Measurements from ENCODE around the gene RAP1GDS1. TPM values are rescaled to one million over a fixed set of nuclear protein-coding genes. Genes with fewer than 3 reads are reported as not detected.
"Not testable (repeated sequence)": the region's sequence is repeated elsewhere in the genome, so short reads cannot be mapped to it uniquely, and the experiment has no call there.

The RAP1GDS1 gene
- polyA plus RNA-seq, 1 experiment = 74.6 TPM

GRCh38 chr4:98470366-98470765 lies 209.2 kb downstream of the RAP1GDS1 start:
- no peaks in the 10 kb centered on the region for H3K27me3 ChIP-seq (ENCODE audit: control insufficient read depth, insufficient read depth, low read length)
- CTCF ChIA-PET = interaction anchor here (0.6 to 0.7 kb wide), 2 partner anchors 80 to 175 kb away, joined by 3 to 4 read pairs; no protein-coding TSS in a partner anchor

DNA sequence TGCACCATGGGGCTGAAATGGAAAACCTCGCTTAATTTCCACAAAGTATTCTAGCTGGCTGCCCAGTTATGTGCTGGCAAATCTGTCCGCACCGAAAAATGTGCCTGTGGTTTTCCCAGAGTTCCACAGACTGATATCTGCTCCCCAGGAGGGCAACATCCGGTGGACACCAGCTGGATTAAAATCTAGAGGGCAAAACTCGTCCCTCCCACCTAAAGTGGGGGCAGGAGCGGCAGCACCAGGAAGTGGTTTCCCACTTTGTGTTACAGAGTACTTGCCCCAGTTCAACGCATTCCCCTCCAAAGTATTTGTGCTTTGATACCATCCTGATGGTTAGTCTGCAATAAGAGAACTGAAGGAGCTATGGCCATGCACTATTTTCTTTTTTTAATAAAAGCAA lies 209.6 kb downstream of the RAP1GDS1 start:
- Histone ChIP-seq H3K9me3 (ENCODE audit: control insufficient read depth, insufficient read depth, low read length) (0 out of 2 replicates have a peak, but pooled peaks cover 3% of the 10 kb centered on the region), H3K4me3 (ENCODE audit: low read depth, low read length) (no peak overlapping the region), H3K27ac (ENCODE audit: low read depth, low read length) (no peak overlapping the region), H3K27me3 (ENCODE audit: control insufficient read depth, insufficient read depth, low read length) (no peaks in the 10 kb centered on the region)
- ChIA-PET POLR2A (no interaction called here), CTCF (interaction anchor here (0.5 to 1.1 kb wide), 4 partner anchors 79 to 188 kb away, joined by 3 to 4 read pairs (median 3); partner anchors contain the start of gene TSPAN5)
- DNase-seq (ENCODE audit: low read depth, low spot score) = no peak
- TF ChIP-seq, protein P1, sequence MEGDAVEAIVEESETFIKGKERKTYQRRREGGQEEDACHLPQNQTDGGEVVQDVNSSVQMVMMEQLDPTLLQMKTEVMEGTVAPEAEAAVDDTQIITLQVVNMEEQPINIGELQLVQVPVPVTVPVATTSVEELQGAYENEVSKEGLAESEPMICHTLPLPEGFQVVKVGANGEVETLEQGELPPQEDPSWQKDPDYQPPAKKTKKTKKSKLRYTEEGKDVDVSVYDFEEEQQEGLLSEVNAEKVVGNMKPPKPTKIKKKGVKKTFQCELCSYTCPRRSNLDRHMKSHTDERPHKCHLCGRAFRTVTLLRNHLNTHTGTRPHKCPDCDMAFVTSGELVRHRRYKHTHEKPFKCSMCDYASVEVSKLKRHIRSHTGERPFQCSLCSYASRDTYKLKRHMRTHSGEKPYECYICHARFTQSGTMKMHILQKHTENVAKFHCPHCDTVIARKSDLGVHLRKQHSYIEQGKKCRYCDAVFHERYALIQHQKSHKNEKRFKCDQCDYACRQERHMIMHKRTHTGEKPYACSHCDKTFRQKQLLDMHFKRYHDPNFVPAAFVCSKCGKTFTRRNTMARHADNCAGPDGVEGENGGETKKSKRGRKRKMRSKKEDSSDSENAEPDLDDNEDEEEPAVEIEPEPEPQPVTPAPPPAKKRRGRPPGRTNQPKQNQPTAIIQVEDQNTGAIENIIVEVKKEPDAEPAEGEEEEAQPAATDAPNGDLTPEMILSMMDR (IDR thresholded peaks at IDR 0.05; ENCODE audit: low read depth, low read length) = no peak

More at GRCh38 chr4:98470366-98470765, 209.2 kb downstream of the RAP1GDS1 start:
- no peak for DNase-seq (ENCODE audit: low read depth, low spot score)
- POLR2A ChIA-PET = no interaction called here
- TF ChIP-seq, protein P1 (IDR thresholded peaks at IDR 0.05; ENCODE audit: low read depth, low read length) = no peak
- Histone ChIP-seq H3K9me3 (ENCODE audit: control insufficient read depth, insufficient read depth, low read length) (0 out of 2 replicates have a peak, but pooled peaks cover 3% of the 10 kb centered on the region), H3K27ac (ENCODE audit: low read depth, low read length) (no peak overlapping the region), H3K4me3 (ENCODE audit: low read depth, low read length) (no peak overlapping the region)

- POLR2A ChIA-PET = no interaction called here
- no peak overlapping the region for H3K4me3 ChIP-seq (ENCODE audit: low read depth, low read length)
- TF ChIP-seq, protein P1 (IDR thresholded peaks at IDR 0.05; ENCODE audit: low read depth, low read length) = no peak
- no peak overlapping the region for H3K27ac ChIP-seq (ENCODE audit: low read depth, low read length)
- H3K9me3 ChIP-seq (ENCODE audit: control insufficient read depth, insufficient read depth, low read length) = 0 out of 2 replicates have a peak, but pooled peaks cover 3% of the 10 kb centered on the region
- CTCF ChIA-PET = no interaction called here
- DNase-seq (ENCODE audit: low read depth, low spot score) = no peak
- H3K27me3 ChIP-seq (ENCODE audit: control insufficient read depth, insufficient read depth, low read length) = no peaks in the 10 kb centered on the region
Measured at GRCh38 chr4:98473046-98473445, 211.9 kb downstream of the RAP1GDS1 start.

- Histone ChIP-seq H3K27me3 (ENCODE audit: control insufficient read depth, insufficient read depth, low read length) (no peaks in the 10 kb centered on the region), H3K27ac (ENCODE audit: low read depth, low read length) (peak overlapping the region; percentile 59), H3K4me3 (ENCODE audit: low read depth, low read length) (no peak overlapping the region), H3K9me3 (ENCODE audit: control insufficient read depth, insufficient read depth, low read length) (0 out of 2 replicates have a peak, but pooled peaks cover 3% of the 10 kb centered on the region)
- POLR2A ChIA-PET = interaction anchor here (0.6 to 1.2 kb wide), 8 partner anchors 8 to 184 kb away, joined by 3 to 5 read pairs (median 4); partner anchors contain the start of gene TSPAN5
- CTCF ChIA-PET = interaction anchor here (0.6 kb wide), 1 partner anchor 285 kb away, joined by 3 read pairs; no protein-coding TSS in a partner anchor
- TF ChIP-seq, protein P1 (IDR thresholded peaks at IDR 0.05; ENCODE audit: low read depth, low read length) = no peak
- peak; percentile 62 for DNase-seq (ENCODE audit: low read depth, low spot score)
Measured at GRCh38 chr4:98474408-98474844, 213.2 kb downstream of the RAP1GDS1 start.

- no peak for DNase-seq (ENCODE audit: low read depth, low spot score)
- no peak overlapping the region for H3K4me3 ChIP-seq (ENCODE audit: low read depth, low read length)
- CTCF ChIA-PET = interaction anchor here (0.6 to 2.3 kb wide), 6 partner anchors 9 to 970 kb away, joined by 3 to 12 read pairs (median 4); partner anchors contain the start of gene METAP1
- no peak overlapping the region for H3K27ac ChIP-seq (ENCODE audit: low read depth, low read length)
- POLR2A ChIA-PET = interaction anchor here (0.7 kb wide), 1 partner anchor 211 kb away, joined by 10 read pairs; no protein-coding TSS in a partner anchor
- TF ChIP-seq, protein P1 (IDR thresholded peaks at IDR 0.05; ENCODE audit: low read depth, low read length) = no peak
- H3K27me3 ChIP-seq (ENCODE audit: control insufficient read depth, insufficient read depth, low read length) = no peaks in the 10 kb centered on the region
- H3K9me3 ChIP-seq (ENCODE audit: control insufficient read depth, insufficient read depth, low read length) = 0 out of 2 replicates have a peak, but pooled peaks cover 3% of the 10 kb centered on the region
Measured at GRCh38 chr4:98476891-98477290, 215.7 kb downstream of the RAP1GDS1 start.

DNA sequence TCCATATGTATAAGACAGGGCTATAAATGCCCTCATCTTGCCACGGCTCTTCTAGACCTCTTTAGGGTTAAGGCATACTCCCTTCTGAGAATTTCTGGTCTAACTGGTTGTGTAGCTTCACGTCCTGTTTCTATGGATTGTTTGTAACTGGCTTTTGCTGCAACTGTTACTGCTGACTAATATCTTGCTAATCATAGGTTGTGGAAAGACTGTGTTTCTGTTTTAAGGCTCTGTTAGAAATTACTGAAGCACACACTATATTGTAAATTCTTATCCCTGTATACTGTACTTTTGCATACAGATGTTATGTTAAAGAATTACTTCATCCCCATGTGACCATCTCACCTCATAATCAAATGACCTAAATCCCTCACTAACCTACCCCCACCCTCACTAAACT lies 218.4 kb downstream of the RAP1GDS1 start:
- H3K4me3 ChIP-seq (ENCODE audit: low read depth, low read length); DNase-seq (ENCODE audit: low read depth, low spot score); H3K9me3 ChIP-seq (ENCODE audit: control insufficient read depth, insufficient read depth, low read length); H3K27me3 ChIP-seq (ENCODE audit: control insufficient read depth, insufficient read depth, low read length); H3K27ac ChIP-seq (ENCODE audit: low read depth, low read length); POLR2A ChIA-PET: not testable (repeated sequence)
- CTCF ChIA-PET = interaction anchor here (0.6 to 2.2 kb wide), 2 partner anchors 12 to 449 kb away, joined by 8 to 19 read pairs; partner anchors contain the start of gene EIF4E

All from AG04450 (cell line).